Smooth muscle cell (in vitro differentiated cells): ENCODE data around the gene C14orf180. TPM values are rescaled to one million over a fixed set of nuclear protein-coding genes. Genes with fewer than 3 reads are reported as not detected.

ENCODE experiments used
- DNase-seq: peaks from one replicate; lab custom pipeline; 2025; ENCODE audit not compliant: unreplicated experiment; lab: John Stamatoyannopoulos, UW
- H2AFZ ChIP-seq: fragments of 200-600 bp; sonication (generic); 2 replicates; pipeline ENCODE4 v1.6.0; 2016; ENCODE audit warnings: antibody characterized with exemption, low read depth, mild to moderate bottlenecking
- H3F3A ChIP-seq: fragments of 200-600 bp; sonication (generic); 2 replicates; pipeline ENCODE4 v1.6.0; 2017; ENCODE audit warnings: antibody characterized with exemption, low read depth
- H3K27ac ChIP-seq: fragments of 200-600 bp; sonication (generic); 2 replicates; pipeline ENCODE4 v1.5.1; 2016; ENCODE audit warnings: low read depth, mild to moderate bottlenecking
- H3K27me3 ChIP-seq: fragments of 200-600 bp; sonication (generic); 2 replicates; pipeline ENCODE4 v1.6.1; 2016; ENCODE audit warnings: low read depth, mild to moderate bottlenecking
- H3K36me3 ChIP-seq: fragments of 200-600 bp; sonication (generic); 2 replicates; pipeline ENCODE4 v1.5.1; 2016; ENCODE audit warnings: low read depth
- H3K4me1 ChIP-seq: fragments of 200-600 bp; sonication (generic); 2 replicates; pipeline ENCODE4 v1.5.1; 2016; ENCODE audit warnings: low read depth
- H3K4me2 ChIP-seq: fragments of 200-600 bp; sonication (generic); 2 replicates; pipeline ENCODE4 v1.6.0; 2016; ENCODE audit warnings: mild to moderate bottlenecking
- H3K4me3 ChIP-seq: fragments of 200-600 bp; sonication (generic); 2 replicates; pipeline ENCODE4 v1.5.1; 2016; ENCODE audit warnings: mild to moderate bottlenecking
- H3K79me2 ChIP-seq: fragments of 200-600 bp; sonication (generic); 2 replicates; pipeline ENCODE4 v1.6.0; 2016; ENCODE audit warnings: low read depth, mild to moderate bottlenecking
- H3K9ac ChIP-seq: fragments of 200-600 bp; sonication (generic); 2 replicates; pipeline ENCODE4 v1.6.0; 2016; ENCODE audit warnings: low read depth
- H3K9me3 ChIP-seq: fragments of 200-600 bp; sonication (generic); replicated peaks from 2 replicates; pipeline ENCODE4 v1.5.1; 2016; ENCODE audit warnings: low read depth
- H4K20me1 ChIP-seq: fragments of 200-600 bp; sonication (generic); 2 replicates; pipeline ENCODE4 v1.6.0; 2016; ENCODE audit warnings: low read depth
- CTCF ChIP-seq: fragments of 200-600 bp; sonication (generic); IDR thresholded peaks from 2 replicates; pipeline ENCODE4 v1.5.1; 2017; ENCODE audit warnings: borderline replicate concordance, mild to moderate bottlenecking, antibody characterized with exemption; ENCODE audit not compliant: insufficient read depth, poor library complexity, severe bottlenecking
- WGBS: methylation state at CpG from one replicate; pipeline ENCODE4 v1.1.7; 2016; ENCODE audit warnings: low lambda C conversion rate; 5-methylcytosine and 5-hydroxymethylcytosine counted together
- polyA plus RNA-seq: library from polyadenylated mRNA; unstranded; fragments of >200 nt; fragmentation: Nextera tagmentation; extraction: Ambion mirVana; gene quantifications from 2 replicates; pipeline ENCODE4 v1.2.1, GENCODE V29; 2016
- total RNA-seq: library from RNA; depleted of rRNA; stranded (reverse); fragments of >200 nt; gene quantifications from 2 replicates; pipeline ENCODE4 v1.2.3, GENCODE V29; 2014

The C14orf180 gene
- total and polyA plus RNA-seq, 2 experiments from 2014 or later, result 0.63 to 1.2 TPM

GRCh38 chr14:104638190-104638589 lies 58.6 kb downstream of the C14orf180 start:
- no peaks in the 10 kb centered on the region for H3F3A ChIP-seq
- no peak overlapping the region for H3K9ac ChIP-seq
- H4K20me1 ChIP-seq, result no peaks in the 10 kb centered on the region
- no peaks in the 10 kb centered on the region for H3K4me1 ChIP-seq
- no peak overlapping the region for H3K4me2 ChIP-seq
- WGBS, result 66% methylated on average over 12 of the region's 12 CpGs
- no peak overlapping the region for H2AFZ ChIP-seq
- H3K4me3 ChIP-seq, result no peak overlapping the region
- H3K9me3 ChIP-seq, result no peaks in the 10 kb centered on the region
- DNase-seq, result no peak
- no peak overlapping the region for H3K27ac ChIP-seq
- no peaks in the 10 kb centered on the region for H3K27me3 ChIP-seq
- H3K79me2 ChIP-seq, result no peaks in the 10 kb centered on the region
- no peak for TF ChIP-seq CTCF
- no peaks in the 10 kb centered on the region for H3K36me3 ChIP-seq

- H3F3A ChIP-seq, result no peaks in the 10 kb centered on the region
- 91% methylated on average over 13 of the region's 13 CpGs for WGBS
- H2AFZ ChIP-seq, result no peak overlapping the region
- H3K4me2 ChIP-seq, result no peak overlapping the region
- no peak overlapping the region for H3K27ac ChIP-seq
- TF ChIP-seq CTCF, result no peak
- no peak for DNase-seq
- H4K20me1 ChIP-seq, result no peaks in the 10 kb centered on the region
- H3K79me2 ChIP-seq, result no peaks in the 10 kb centered on the region
- no peaks in the 10 kb centered on the region for H3K9me3 ChIP-seq
- no peaks in the 10 kb centered on the region for H3K27me3 ChIP-seq
- no peaks in the 10 kb centered on the region for H3K36me3 ChIP-seq
- no peak overlapping the region for H3K4me3 ChIP-seq
- H3K4me1 ChIP-seq, result no peaks in the 10 kb centered on the region
- H3K9ac ChIP-seq, result no peak overlapping the region
Observed at GRCh38 chr14:104638927-104639450, 59.4 kb downstream of the C14orf180 start.

- Histone ChIP-seq H3K4me1 (no peaks in the 10 kb centered on the region), H3K36me3 (no peaks in the 10 kb centered on the region), H3K4me3 (no peak overlapping the region), H3K9ac (no peak overlapping the region), H4K20me1 (no peaks in the 10 kb centered on the region), H3K27ac (no peak overlapping the region), H3K79me2 (no peaks in the 10 kb centered on the region), H3K9me3 (no peaks in the 10 kb centered on the region), H3K4me2 (no peak overlapping the region), H3K27me3 (no peaks in the 10 kb centered on the region), H2AFZ (no peak overlapping the region), H3F3A (no peaks in the 10 kb centered on the region)
- 78% methylated on average over 5 of the region's 5 CpGs for WGBS
- DNase-seq, result no peak
- TF ChIP-seq CTCF, result no peak
Observed at GRCh38 chr14:104639471-104639870, 59.9 kb downstream of the C14orf180 start.

Other genes starting within 250 kb of the C14orf180 start
- gene TMEM179, start 25.0 kb downstream of the C14orf180 start, total RNA-seq, result 1.8 and 4.8 TPM in 2 replicates
- gene TMEM179, start 25.0 kb downstream of the C14orf180 start, polyA plus RNA-seq, result 0.87 and 1.9 TPM in 2 replicates
- gene INF2, start 109.9 kb downstream of the C14orf180 start, total RNA-seq, result 28.1 and 29.8 TPM in 2 replicates
- gene INF2, start 109.9 kb downstream of the C14orf180 start, polyA plus RNA-seq, result 19.9 and 30.1 TPM in 2 replicates
- gene ADSS1, start 144.5 kb downstream of the C14orf180 start, total RNA-seq, result 6.0 and 43.0 TPM in 2 replicates
- 7.8 and 9.3 TPM in 2 replicates for gene ADSS1, start 144.5 kb downstream of the C14orf180 start, polyA plus RNA-seq
- 78.5 and 155 TPM in 2 replicates for gene SIVA1, start 173.4 kb downstream of the C14orf180 start, total RNA-seq
- 118 and 133 TPM in 2 replicates for gene SIVA1, start 173.4 kb downstream of the C14orf180 start, polyA plus RNA-seq
- gene AKT1, start 216.0 kb downstream of the C14orf180 start, total RNA-seq, result 93.7 and 99.9 TPM in 2 replicates
- gene AKT1, start 216.0 kb downstream of the C14orf180 start, polyA plus RNA-seq, result 179 and 189 TPM in 2 replicates
- gene ZBTB42, start 221.3 kb downstream of the C14orf180 start, total RNA-seq, result 1.6 and 4.2 TPM in 2 replicates
- 0.72 and 1.1 TPM in 2 replicates for gene ZBTB42, start 221.3 kb downstream of the C14orf180 start, polyA plus RNA-seq